MM.1S (cell line): ENCODE data around the gene CFD.
"Not testable (repeated sequence)": the region's sequence is repeated elsewhere in the genome, so short reads cannot be mapped to it uniquely, and the experiment has no call there.

Source experiments
- DNase-seq: peaks from one replicate; pipeline ENCODE4 v3.0.0-alpha.2; 2015
- H2AFZ ChIP-seq: fragments of 300-600 bp; sonication (generic); 2 replicates; pipeline ENCODE4 v1.6.0; 2016; ENCODE audit warnings: antibody characterized with exemption, low read length
- H3F3A ChIP-seq: fragments of 300-600 bp; sonication (generic); 2 replicates; pipeline ENCODE4 v1.6.1; 2016; ENCODE audit warnings: mild to moderate bottlenecking, antibody characterized with exemption, low read length, moderate library complexity, mixed read lengths; ENCODE audit not compliant: insufficient read depth
- H3K27ac ChIP-seq: fragments of 300-600 bp; sonication (generic); 2 replicates; pipeline ENCODE4 v1.5.1; 2016; ENCODE audit warnings: mild to moderate bottlenecking, low read length
- H3K27me3 ChIP-seq: fragments of 300-600 bp; sonication (generic); replicated peaks from 2 replicates; pipeline ENCODE4 v1.6.0; 2016; ENCODE audit warnings: low read length; ENCODE audit not compliant: insufficient read depth
- H3K36me3 ChIP-seq: fragments of 300-600 bp; sonication (generic); replicated peaks from 2 replicates; pipeline ENCODE4 v1.6.1; 2016; ENCODE audit warnings: mild to moderate bottlenecking, low read length, mixed read lengths; ENCODE audit not compliant: insufficient read depth
- H3K4me1 ChIP-seq: fragments of 300-600 bp; sonication (generic); 2 replicates; pipeline ENCODE4 v1.6.1; 2016; ENCODE audit warnings: low read length, mixed read lengths
- H3K4me2 ChIP-seq: fragments of 300-600 bp; sonication (generic); 2 replicates; pipeline ENCODE4 v1.6.0; 2016; ENCODE audit warnings: low read depth, low read length
- H3K4me3 ChIP-seq: fragments of 300-600 bp; sonication (generic); 2 replicates; pipeline ENCODE4 v1.5.1; 2016; ENCODE audit warnings: low read length, mixed read lengths
- H3K79me2 ChIP-seq: fragments of 300-600 bp; sonication (generic); 2 replicates; pipeline ENCODE4 v1.6.1; 2016; ENCODE audit warnings: mixed run types, low read length, mixed read lengths
- H3K9ac ChIP-seq: fragments of 300-600 bp; sonication (generic); 2 replicates; pipeline ENCODE4 v1.6.1; 2016; ENCODE audit warnings: low read length, mixed read lengths
- H3K9me2 ChIP-seq: fragments of 300-600 bp; sonication (generic); replicated peaks from 2 replicates; pipeline ENCODE4 v1.6.1; 2016; ENCODE audit warnings: mild to moderate bottlenecking, low read length, mixed read lengths; ENCODE audit not compliant: insufficient read depth
- H3K9me3 ChIP-seq: fragments of 300-600 bp; sonication (generic); replicated peaks from 2 replicates; pipeline ENCODE4 v1.6.1; 2016; ENCODE audit warnings: mild to moderate bottlenecking, low read length, mixed read lengths; ENCODE audit not compliant: insufficient read depth
- H4K20me1 ChIP-seq: fragments of 300-600 bp; sonication (generic); 2 replicates; pipeline ENCODE4 v1.6.1; 2016; ENCODE audit warnings: mild to moderate bottlenecking, low read length, moderate library complexity, mixed read lengths; ENCODE audit not compliant: insufficient read depth
- EZH2 ChIP-seq: fragments of 300-600 bp; sonication (generic); optimal IDR thresholded peaks from 2 replicates; pipeline ENCODE3; 2017; ENCODE audit warnings: low read depth, mild to moderate bottlenecking, antibody characterized with exemption, low read length, mixed read lengths
- EZH2phosphoT487 ChIP-seq: fragments of 300-600 bp; sonication (generic); IDR thresholded peaks from 2 replicates; pipeline ENCODE4 v1.6.1; 2018; ENCODE audit warnings: antibody characterized with exemption, low read length
- TF ChIP-seq, protein P1 (sequence below): fragments of 300-600 bp; sonication (generic); IDR thresholded peaks from 2 replicates; pipeline ENCODE4 v1.5.1; 2016; ENCODE audit warnings: antibody characterized with exemption, low read length, mixed read lengths

The CFD gene

GRCh38 chr19:835210-835810 lies 24.2 kb upstream of the CFD start:
- Histone ChIP-seq H3K9me2 (no peaks in the 10 kb centered on the region), H3K36me3 (no peaks in the 10 kb centered on the region), H2AFZ (no peak overlapping the region), H4K20me1 (no peaks in the 10 kb centered on the region), H3K9ac (no peak overlapping the region), H3K27ac (no peak overlapping the region), H3K9me3 (no peaks in the 10 kb centered on the region), H3F3A (no peaks in the 10 kb centered on the region), H3K4me1 (no peaks in the 10 kb centered on the region), H3K4me2 (no peak overlapping the region), H3K79me2 (no peaks in the 10 kb centered on the region), H3K27me3 (peaks cover 79% of the 10 kb centered on the region), H3K4me3 (no peak overlapping the region)
- TF ChIP-seq EZH2phosphoT487 (no peak), EZH2 (no peak)
- TF ChIP-seq, protein P1, sequence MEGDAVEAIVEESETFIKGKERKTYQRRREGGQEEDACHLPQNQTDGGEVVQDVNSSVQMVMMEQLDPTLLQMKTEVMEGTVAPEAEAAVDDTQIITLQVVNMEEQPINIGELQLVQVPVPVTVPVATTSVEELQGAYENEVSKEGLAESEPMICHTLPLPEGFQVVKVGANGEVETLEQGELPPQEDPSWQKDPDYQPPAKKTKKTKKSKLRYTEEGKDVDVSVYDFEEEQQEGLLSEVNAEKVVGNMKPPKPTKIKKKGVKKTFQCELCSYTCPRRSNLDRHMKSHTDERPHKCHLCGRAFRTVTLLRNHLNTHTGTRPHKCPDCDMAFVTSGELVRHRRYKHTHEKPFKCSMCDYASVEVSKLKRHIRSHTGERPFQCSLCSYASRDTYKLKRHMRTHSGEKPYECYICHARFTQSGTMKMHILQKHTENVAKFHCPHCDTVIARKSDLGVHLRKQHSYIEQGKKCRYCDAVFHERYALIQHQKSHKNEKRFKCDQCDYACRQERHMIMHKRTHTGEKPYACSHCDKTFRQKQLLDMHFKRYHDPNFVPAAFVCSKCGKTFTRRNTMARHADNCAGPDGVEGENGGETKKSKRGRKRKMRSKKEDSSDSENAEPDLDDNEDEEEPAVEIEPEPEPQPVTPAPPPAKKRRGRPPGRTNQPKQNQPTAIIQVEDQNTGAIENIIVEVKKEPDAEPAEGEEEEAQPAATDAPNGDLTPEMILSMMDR: no peak
- DNase-seq: no peak

GRCh38 chr19:840519-841206 lies 18.8 kb upstream of the CFD start, which contains the start of gene PRTN3:
PRTN3 (plus strand) TSS chr19:840999; CDS start chr19:841009, 10 bp downstream.
- Histone ChIP-seq H3K9me2 (no peaks in the 10 kb centered on the region), H3K4me2 (no peak within 1 kb of the TSS), H3K27me3 (peaks cover 76% of the 10 kb centered on the region), H3K27ac (no peak within 1 kb of the TSS), H4K20me1 (no peaks in the 10 kb centered on the region), H3K9me3 (no peaks in the 10 kb centered on the region), H3K79me2 (no peaks in the 10 kb centered on the region), H3K9ac (no peak within 1 kb of the TSS), H3K4me1 (peaks cover 8% of the 10 kb centered on the region; the same call in 1 of the 2 replicates), H2AFZ (no peak within 1 kb of the TSS), H3F3A (peaks cover 6% of the 10 kb centered on the region), H3K4me3 (no peak within 1 kb of the TSS), H3K36me3 (no peaks in the 10 kb centered on the region)
- no peak for DNase-seq
- TF ChIP-seq, protein P1: no peak
- TF ChIP-seq EZH2: no peak
- TF ChIP-seq EZH2phosphoT487: no peak

- peaks cover 78% of the 10 kb centered on the region for H3K27me3 ChIP-seq
- H3K27ac ChIP-seq, H3K36me3 ChIP-seq, H3K79me2 ChIP-seq, H3K9me3 ChIP-seq, DNase-seq, H3K4me1 ChIP-seq, H4K20me1 ChIP-seq, H3K4me3 ChIP-seq, H3K9me2 ChIP-seq, H2AFZ ChIP-seq, H3K4me2 ChIP-seq, H3F3A ChIP-seq, H3K9ac ChIP-seq: not testable (repeated sequence)
Observed at GRCh38 chr19:842802-843179, 16.7 kb upstream of the CFD start.
